Right lobe of liver (tissue), 4 donors: ENCODE results near the gene CDH13.

Experiments used
- POLR2A ChIP-seq: fragments of 450-650 bp; IDR thresholded peaks from one replicate; pipeline ENCODE4 v1.6.1; 2017; ENCODE audit warnings: antibody characterized with exemption, mild to moderate bottlenecking
- TF ChIP-seq, protein P1 (sequence below), 4 donors: fragments of 200-600 bp in 3 of 4; fragments of 450-650 bp in 1 of 4; IDR thresholded peaks; one replicate each; pipeline versions ENCODE4 v1.5.1 to v1.8.0; 2016 to 2022; ENCODE audit warnings: antibody characterized with exemption in 4 of 4, mild to moderate bottlenecking in 2 of 4
- donor health status: DM: no; HTN: no; CAD: no.
- donor health status: DM: no; HTN: no; CAD: no.
- donor health status: DM: no; HTN: yes; CAD: no.

- TF ChIP-seq, protein P1, sequence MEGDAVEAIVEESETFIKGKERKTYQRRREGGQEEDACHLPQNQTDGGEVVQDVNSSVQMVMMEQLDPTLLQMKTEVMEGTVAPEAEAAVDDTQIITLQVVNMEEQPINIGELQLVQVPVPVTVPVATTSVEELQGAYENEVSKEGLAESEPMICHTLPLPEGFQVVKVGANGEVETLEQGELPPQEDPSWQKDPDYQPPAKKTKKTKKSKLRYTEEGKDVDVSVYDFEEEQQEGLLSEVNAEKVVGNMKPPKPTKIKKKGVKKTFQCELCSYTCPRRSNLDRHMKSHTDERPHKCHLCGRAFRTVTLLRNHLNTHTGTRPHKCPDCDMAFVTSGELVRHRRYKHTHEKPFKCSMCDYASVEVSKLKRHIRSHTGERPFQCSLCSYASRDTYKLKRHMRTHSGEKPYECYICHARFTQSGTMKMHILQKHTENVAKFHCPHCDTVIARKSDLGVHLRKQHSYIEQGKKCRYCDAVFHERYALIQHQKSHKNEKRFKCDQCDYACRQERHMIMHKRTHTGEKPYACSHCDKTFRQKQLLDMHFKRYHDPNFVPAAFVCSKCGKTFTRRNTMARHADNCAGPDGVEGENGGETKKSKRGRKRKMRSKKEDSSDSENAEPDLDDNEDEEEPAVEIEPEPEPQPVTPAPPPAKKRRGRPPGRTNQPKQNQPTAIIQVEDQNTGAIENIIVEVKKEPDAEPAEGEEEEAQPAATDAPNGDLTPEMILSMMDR (IDR thresholded peaks at IDR 0.05) = no peak
- no peak for TF ChIP-seq POLR2A
Observed at GRCh38 chr16:83196796-83197195, 570.0 kb downstream of the CDH13 start.
